ENCODE measurements around the gene ZNF33A. TPM values are rescaled to one million over a fixed set of nuclear protein-coding genes. Genes with fewer than 3 reads are reported as not detected.

Gene ZNF33A
- 20.4 and 23.8 TPM in 2 replicates for total RNA-seq
- polyA plus RNA-seq: 21.2 and 24.9 TPM in 2 replicates

DNA sequence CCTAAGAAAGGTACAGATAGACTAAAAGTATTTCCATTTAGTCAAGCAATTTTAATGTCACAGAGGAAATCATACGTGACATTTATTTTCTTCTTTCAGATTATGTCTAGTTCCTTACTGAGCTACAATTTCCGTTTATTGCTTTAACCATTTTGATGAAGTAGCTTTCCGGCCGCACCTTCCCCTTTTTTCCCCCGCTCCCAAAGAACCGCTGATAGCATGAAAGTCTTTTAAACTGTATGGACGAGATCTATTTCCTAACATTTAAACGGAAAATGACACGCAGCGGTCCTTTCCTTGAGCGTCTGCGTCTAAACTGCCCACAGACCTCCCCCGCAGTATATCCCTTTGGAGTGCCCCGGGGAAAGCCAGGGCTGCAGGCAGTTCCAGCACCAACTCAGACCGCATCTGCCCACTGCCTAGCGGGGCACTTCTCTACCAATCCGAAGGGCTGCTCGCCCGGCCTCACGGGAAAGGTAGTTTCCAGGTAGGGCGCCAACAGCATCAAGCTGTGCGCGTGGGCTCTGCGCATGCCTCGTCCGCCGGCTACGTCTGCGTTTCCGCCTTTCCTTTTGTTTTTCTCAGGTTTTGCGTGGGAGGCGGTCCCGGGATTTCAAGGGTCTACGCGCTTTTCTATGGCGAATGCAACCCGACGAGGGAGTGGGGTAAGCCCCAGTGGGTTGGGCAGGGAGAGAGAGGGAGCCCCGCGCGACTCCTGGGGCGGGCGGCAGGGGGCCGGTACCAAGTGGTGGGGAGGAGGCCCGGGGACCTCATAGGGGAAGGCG is at the start of gene ZNF33A:
ZNF33A (plus strand) TSS at position 557 of the 785 bp plus-strand sequence. CDS start 1,667 bp downstream, outside the sequence.
- peak within 1 kb of the TSS; percentile 43 for H3K4me3 ChIP-seq
- H3K36me3 ChIP-seq: peaks cover 11% of the 10 kb centered on the region
- no peaks in the 10 kb centered on the region for H3K4me1 ChIP-seq (ENCODE audit: low read depth)
- peak; percentile 95 to 96 for DNase-seq (ENCODE audit: low read depth in 1 of 2, low spot score in 1 of 2)
- H3K27me3 ChIP-seq: no peaks in the 10 kb centered on the region
- peak within 1 kb of the TSS; percentile 94 for H3K27ac ChIP-seq
- no peaks in the 10 kb centered on the region for H3K9me3 ChIP-seq (ENCODE audit: low read depth)
- TF ChIP-seq, protein P1, sequence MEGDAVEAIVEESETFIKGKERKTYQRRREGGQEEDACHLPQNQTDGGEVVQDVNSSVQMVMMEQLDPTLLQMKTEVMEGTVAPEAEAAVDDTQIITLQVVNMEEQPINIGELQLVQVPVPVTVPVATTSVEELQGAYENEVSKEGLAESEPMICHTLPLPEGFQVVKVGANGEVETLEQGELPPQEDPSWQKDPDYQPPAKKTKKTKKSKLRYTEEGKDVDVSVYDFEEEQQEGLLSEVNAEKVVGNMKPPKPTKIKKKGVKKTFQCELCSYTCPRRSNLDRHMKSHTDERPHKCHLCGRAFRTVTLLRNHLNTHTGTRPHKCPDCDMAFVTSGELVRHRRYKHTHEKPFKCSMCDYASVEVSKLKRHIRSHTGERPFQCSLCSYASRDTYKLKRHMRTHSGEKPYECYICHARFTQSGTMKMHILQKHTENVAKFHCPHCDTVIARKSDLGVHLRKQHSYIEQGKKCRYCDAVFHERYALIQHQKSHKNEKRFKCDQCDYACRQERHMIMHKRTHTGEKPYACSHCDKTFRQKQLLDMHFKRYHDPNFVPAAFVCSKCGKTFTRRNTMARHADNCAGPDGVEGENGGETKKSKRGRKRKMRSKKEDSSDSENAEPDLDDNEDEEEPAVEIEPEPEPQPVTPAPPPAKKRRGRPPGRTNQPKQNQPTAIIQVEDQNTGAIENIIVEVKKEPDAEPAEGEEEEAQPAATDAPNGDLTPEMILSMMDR (IDR thresholded peaks at IDR 0.05; ENCODE audit: low read depth, low read length): no peak

DNA sequence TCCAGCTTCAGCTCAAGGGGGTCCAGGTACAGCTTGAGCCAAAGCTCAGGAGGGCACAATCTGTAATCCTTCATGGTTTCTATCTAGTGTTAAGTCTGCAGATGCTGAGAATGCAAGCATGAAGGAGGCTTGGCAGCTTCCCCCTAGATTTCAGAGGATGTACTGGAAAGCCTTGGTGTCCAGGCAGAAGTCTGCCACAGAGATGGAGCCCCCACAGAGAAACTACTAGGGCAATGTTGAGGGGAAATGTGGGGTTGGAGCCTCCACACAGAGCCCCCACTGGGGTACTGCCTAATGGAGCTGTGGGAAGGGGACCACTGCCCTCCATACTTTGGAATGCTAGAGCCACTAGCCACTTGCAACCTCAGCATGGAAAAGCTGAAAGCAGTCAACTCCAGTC is 45.5 kb upstream of the ZNF33A start:
- no peak for DNase-seq (ENCODE audit: low read depth in 1 of 2, low spot score in 1 of 2)
- no peaks in the 10 kb centered on the region for H3K36me3 ChIP-seq
- no peak overlapping the region for H3K4me3 ChIP-seq
- peaks cover 3% of the 10 kb centered on the region for H3K9me3 ChIP-seq (ENCODE audit: low read depth)
- TF ChIP-seq, protein P1 (IDR thresholded peaks at IDR 0.05; ENCODE audit: low read depth, low read length): no peak
- H3K4me1 ChIP-seq (ENCODE audit: low read depth): no peaks in the 10 kb centered on the region
- no peak overlapping the region for H3K27ac ChIP-seq
- H3K27me3 ChIP-seq: no peaks in the 10 kb centered on the region

DNA sequence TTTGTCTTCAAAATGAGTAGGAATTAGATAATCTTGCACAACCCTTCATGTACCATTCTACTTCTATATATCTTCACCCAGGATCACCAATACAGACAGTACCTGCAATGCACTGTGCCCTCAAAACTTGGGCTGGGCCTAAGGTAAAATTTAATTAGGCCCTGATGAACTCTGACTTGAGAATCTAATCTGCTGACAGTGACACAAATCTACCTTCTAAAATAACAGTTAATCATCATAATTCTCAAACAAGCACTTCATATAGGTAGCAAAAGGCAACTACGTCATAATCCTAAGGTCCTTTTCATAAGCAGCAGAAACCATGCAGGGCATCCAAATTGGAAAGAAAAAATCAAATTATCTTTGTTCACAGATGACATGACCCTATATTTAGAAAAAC is 38.1 kb upstream of the ZNF33A start:
- Histone ChIP-seq H3K4me3 (no peak overlapping the region), H3K27me3 (no peaks in the 10 kb centered on the region)
- TF ChIP-seq, protein P1 (IDR thresholded peaks at IDR 0.05; ENCODE audit: low read depth, low read length): no peak

DNA sequence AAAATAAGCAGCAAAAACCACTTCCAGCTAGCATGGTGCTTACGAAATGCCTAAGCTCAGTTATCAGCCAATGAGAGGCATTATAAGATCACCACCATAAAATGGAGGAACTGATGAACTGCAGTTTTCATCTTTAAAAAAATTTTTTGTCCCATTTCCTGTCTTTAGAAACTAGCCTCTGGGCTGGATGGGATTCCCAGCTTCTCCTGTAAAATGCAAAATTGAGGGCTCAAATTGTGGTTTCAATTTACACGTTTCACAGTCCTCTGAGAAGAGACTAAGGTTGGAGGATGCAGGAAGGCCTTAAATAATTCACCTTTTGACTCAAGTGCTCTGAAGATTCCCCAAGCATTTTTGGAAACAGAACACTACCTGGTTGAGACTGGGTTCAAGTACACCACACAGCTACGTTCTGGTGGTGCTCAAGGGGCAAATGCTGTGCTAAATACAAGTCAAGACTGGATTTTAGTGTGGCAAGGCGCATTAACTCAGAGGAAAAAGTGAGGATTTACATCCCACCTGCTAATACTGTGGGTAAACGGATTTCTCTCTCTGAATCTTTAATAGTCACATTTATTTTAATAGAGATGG is 35.0 kb upstream of the ZNF33A start:
- no peaks in the 10 kb centered on the region for H3K36me3 ChIP-seq
- no peaks in the 10 kb centered on the region for H3K4me1 ChIP-seq (ENCODE audit: low read depth)
- peak overlapping the region; percentile 92 for H3K27ac ChIP-seq
- peak; percentile 0 to 21 for DNase-seq (ENCODE audit: low read depth in 1 of 2, low spot score in 1 of 2)
- no peaks in the 10 kb centered on the region for H3K9me3 ChIP-seq (ENCODE audit: low read depth)
- H3K4me3 ChIP-seq: peak overlapping the region; percentile 45
- no peaks in the 10 kb centered on the region for H3K27me3 ChIP-seq
- TF ChIP-seq, protein P1 (IDR thresholded peaks at IDR 0.05; ENCODE audit: low read depth, low read length): no peak

More for the DNA sequence above, 38.1 kb upstream of the ZNF33A start:
- Histone ChIP-seq H3K27ac (no peak overlapping the region), H3K9me3 (ENCODE audit: low read depth) (peaks cover 3% of the 10 kb centered on the region), H3K4me1 (ENCODE audit: low read depth) (no peaks in the 10 kb centered on the region), H3K36me3 (no peaks in the 10 kb centered on the region)
- DNase-seq (ENCODE audit: low read depth in 1 of 2, low spot score in 1 of 2): no peak

DNA sequence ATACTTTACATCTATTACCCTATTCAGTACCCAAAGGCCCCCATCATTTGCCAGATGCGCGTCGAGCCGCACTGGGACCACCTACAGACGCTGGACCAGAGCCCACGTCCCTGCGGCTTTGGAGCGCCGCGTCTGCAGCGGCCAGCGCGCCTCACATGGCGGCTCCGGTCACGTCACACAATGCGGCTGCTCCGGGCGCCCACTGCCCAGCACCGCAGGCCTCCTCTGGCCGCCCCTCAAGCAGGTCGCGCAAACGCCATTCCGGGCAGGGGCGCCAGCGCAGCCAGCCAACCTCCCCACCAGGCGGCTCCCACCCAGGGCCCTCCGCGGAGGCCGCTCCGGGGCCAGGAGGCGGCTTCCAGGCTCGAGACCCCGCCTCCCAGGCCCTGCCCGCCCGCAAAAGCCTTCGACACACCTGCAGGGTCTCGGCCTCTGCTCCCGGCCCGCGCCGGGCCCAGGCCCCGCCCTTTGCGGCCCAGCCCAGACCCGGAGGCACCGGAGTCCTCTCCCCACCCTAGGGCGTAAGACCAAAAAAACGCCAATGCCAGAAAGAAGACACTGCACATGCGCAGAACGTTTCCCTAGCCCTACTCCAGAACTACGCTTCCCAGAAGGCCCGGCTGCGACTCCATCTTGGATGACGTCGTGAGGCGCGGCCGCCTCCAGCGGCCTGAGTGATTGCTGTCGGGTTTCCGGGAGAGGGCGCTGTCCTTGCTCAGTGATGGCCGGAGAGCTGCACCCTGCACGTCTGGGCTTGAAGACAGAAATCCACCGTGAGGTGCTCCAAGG is 34.2 kb upstream of the ZNF33A start, which contains the start of gene ZNF25:
ZNF25 (minus strand) TSS at position 557 of the 789 bp plus-strand sequence. CDS start 4,925 bp downstream, outside the sequence.
- Histone ChIP-seq H3K27me3 (no peaks in the 10 kb centered on the region), H3K4me1 (ENCODE audit: low read depth) (no peaks in the 10 kb centered on the region), H3K4me3 (peak within 1 kb of the TSS; percentile 45), H3K9me3 (ENCODE audit: low read depth) (no peaks in the 10 kb centered on the region), H3K27ac (peak within 1 kb of the TSS; percentile 92), H3K36me3 (no peaks in the 10 kb centered on the region)
- TF ChIP-seq, protein P1 (IDR thresholded peaks at IDR 0.05; ENCODE audit: low read depth, low read length): peak; percentile 96
- peak; percentile 99 for DNase-seq (ENCODE audit: low read depth in 1 of 2, low spot score in 1 of 2)

Measured in cardiac muscle cell (in vitro differentiated cells and primary cell).